ENCODE measurements around the gene SIX1. TPM values are rescaled to one million over a fixed set of nuclear protein-coding genes. Genes with fewer than 3 reads are reported as not detected.

SIX1 gene
- total RNA-seq, 1 donor from 2014 or later, result 3.7 TPM

DNA sequence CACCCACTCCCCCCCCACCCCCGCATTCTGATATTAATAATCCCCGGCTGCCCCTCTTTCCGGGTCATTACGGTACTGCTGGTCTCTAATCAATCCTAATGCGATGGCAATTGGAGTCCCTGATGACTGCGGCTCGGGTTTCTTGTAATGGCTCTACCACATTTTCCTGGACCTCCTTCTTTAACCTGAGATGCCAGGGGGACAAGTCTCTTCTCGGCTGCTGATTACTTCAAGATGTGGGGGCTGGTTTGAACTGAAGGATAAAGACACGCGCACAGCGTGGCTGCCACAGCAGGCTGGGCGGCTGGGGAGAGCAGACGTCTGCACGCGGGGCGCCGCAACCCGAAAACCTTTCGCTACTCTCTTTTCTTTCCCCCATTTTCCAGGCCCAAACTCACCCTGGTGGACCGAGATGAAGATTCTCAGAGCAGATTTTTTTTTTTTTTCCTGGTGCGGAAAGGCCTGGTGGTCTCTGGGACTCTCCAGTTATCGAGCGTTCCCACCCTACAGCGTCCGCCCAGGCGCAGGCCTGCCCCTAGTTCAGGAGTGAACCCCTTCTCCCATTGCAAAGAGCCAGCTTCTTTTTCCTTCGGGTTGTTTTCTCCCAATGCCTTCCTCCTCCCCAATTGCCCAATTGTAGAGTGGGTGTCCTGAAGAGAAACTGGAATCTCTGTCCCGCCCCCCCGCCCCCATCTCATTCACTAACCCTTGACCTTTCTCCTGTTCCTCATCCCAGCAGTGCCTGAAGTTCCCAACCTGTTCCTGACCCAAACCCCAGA is 6.0 kb upstream of the SIX1 start:
- Histone ChIP-seq H3K4me1 (peaks cover 39% of the 10 kb centered on the region), H3K36me3 (no peaks in the 10 kb centered on the region), H3K4me3 (no peak overlapping the region), H3K27ac (no peak overlapping the region), H3K9me3 (no peaks in the 10 kb centered on the region), H3K27me3 (peaks cover 21% of the 10 kb centered on the region)
- intact Hi-C loops (cut with DNase I), result loop anchor here (5.0 kb wide), 1 partner anchor 67 kb away; the partner anchor contains the start of gene SIX4
- no peak for DNase-seq (ENCODE audit: extremely low spot score in 2 of 2)
- TF ChIP-seq, protein P1, sequence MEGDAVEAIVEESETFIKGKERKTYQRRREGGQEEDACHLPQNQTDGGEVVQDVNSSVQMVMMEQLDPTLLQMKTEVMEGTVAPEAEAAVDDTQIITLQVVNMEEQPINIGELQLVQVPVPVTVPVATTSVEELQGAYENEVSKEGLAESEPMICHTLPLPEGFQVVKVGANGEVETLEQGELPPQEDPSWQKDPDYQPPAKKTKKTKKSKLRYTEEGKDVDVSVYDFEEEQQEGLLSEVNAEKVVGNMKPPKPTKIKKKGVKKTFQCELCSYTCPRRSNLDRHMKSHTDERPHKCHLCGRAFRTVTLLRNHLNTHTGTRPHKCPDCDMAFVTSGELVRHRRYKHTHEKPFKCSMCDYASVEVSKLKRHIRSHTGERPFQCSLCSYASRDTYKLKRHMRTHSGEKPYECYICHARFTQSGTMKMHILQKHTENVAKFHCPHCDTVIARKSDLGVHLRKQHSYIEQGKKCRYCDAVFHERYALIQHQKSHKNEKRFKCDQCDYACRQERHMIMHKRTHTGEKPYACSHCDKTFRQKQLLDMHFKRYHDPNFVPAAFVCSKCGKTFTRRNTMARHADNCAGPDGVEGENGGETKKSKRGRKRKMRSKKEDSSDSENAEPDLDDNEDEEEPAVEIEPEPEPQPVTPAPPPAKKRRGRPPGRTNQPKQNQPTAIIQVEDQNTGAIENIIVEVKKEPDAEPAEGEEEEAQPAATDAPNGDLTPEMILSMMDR (IDR thresholded peaks at IDR 0.05), result no peak
- TF ChIP-seq POLR2AphosphoS5 (IDR thresholded peaks at IDR 0.05; ENCODE audit: insufficient read depth in 1 of 2, low read depth in 1 of 2) (no peak), POLR2A (IDR thresholded peaks at IDR 0.05) (no peak)

DNA sequence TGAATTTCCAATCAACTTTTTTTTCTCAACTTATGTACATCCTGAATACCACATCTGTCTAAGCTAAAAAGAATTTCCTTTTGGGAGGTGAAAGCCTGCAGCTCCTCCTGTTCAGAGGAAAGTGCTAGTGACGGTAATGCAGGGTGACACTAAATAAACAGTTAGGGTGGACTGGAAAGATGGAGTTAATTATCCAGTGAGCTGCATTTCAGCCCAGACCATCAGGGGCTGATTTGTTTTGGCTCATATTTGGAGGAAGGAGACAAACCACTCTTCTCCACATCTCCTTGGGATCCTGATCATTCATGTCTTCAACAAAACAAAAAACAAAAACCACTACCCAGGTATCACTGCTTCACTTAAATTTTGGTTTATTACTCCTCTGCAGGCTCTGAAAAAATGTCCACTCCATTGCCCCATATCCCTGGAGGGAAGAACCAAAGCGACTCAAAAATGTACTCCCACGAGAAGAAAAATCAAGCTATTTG is 5.1 kb upstream of the SIX1 start:
- intact Hi-C loops (cut with DNase I), result no loop called here
- H3K27ac ChIP-seq, result no peak overlapping the region
- peaks cover 24% of the 10 kb centered on the region for H3K27me3 ChIP-seq
- no peak overlapping the region for H3K4me3 ChIP-seq
- no peak for DNase-seq (ENCODE audit: extremely low spot score in 2 of 2)
- no peaks in the 10 kb centered on the region for H3K36me3 ChIP-seq
- no peak for TF ChIP-seq POLR2AphosphoS5 (IDR thresholded peaks at IDR 0.05; ENCODE audit: insufficient read depth in 1 of 2, low read depth in 1 of 2)
- no peak for TF ChIP-seq POLR2A (IDR thresholded peaks at IDR 0.05)
- TF ChIP-seq, protein P1 (IDR thresholded peaks at IDR 0.05), result no peak
- H3K4me1 ChIP-seq, result peaks cover 47% of the 10 kb centered on the region
- H3K9me3 ChIP-seq, result no peaks in the 10 kb centered on the region

DNA sequence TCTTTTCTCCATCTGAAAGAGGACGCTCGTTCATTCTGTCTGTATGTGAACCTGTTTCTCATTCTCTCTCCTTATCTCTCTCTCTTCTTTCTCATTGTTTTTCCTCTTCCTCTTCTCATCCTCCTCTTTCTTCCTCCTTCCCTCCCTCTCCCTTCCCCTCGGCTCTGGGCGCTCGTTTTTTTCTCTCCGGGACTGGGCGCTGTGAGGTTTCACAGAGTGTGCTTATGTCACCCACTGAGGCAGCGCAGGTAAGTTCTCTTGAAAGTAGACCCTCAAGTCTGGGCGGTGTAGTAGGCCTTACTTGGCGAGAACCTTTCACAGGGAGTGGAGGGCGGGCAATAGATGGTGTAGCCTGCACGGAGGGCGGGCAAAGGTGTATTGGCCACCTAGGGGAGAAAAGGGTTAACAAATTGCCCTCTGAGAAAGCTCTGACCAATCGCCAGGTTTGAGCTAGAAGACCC is 4.5 kb upstream of the SIX1 start:
- H3K27me3 ChIP-seq, result peaks cover 30% of the 10 kb centered on the region
- no peak overlapping the region for H3K27ac ChIP-seq

DNA sequence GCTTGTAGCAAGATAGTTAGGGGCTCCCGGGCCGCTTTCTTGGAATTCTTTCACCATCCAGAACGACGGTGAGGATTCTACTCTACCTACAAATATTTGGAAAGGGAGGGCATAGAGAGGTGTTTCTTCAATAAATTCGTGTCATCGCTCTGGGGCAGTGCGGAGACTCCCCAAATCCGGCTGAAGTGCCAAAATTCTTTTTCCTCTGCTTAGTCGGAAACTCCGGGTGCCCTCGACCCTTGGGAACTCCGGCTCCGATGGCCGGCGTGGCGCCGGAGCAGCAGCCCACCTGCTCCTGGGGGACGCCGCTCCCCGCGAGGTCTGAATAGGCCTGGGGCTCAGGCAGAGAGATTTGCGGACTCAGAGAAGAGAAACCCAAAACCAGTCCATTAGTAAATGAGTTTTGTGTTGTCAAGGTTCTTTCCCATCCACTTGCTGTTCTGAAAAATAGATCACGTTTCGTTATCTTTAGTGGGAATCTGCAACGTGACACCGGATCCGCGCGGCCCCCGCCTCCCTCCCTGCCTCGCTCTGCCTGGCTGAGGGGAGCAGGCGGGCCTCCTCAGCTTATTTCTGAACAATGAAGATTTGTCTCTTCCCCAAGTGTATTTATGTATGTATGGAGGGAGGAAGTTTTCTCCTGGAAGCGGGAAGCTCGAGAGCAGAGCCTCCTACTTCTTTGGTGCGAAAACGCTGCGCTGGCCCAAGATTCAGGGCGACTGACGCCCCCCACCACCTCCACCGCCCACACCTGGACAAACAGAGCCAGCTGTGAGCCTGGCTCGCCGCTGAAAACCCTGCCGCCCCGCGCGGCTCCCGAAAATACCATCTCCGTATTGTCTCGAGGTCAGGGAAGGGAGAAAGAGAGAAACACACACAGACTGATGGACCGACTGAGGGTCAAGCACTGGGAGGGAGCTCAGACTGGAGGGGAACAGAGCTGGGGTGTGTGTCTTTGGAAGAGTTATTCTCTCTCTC is 3.7 kb upstream of the SIX1 start:
- no peak for TF ChIP-seq POLR2A (IDR thresholded peaks at IDR 0.05)
- H3K4me3 ChIP-seq, result no peak overlapping the region
- no peaks in the 10 kb centered on the region for H3K36me3 ChIP-seq
- intact Hi-C loops (cut with DNase I), result no loop called here
- no peaks in the 10 kb centered on the region for H3K9me3 ChIP-seq
- no peak for DNase-seq (ENCODE audit: extremely low spot score in 2 of 2)
- no peak overlapping the region for H3K27ac ChIP-seq
- peaks cover 60% of the 10 kb centered on the region for H3K4me1 ChIP-seq
- H3K27me3 ChIP-seq, result peaks cover 29% of the 10 kb centered on the region

More for the DNA sequence above, 4.5 kb upstream of the SIX1 start:
- intact Hi-C loops (cut with DNase I), result no loop called here
- no peak for DNase-seq (ENCODE audit: extremely low spot score in 2 of 2)
- no peak for TF ChIP-seq POLR2AphosphoS5 (IDR thresholded peaks at IDR 0.05; ENCODE audit: insufficient read depth in 1 of 2, low read depth in 1 of 2)
- TF ChIP-seq, protein P1 (IDR thresholded peaks at IDR 0.05), result no peak
- no peak for TF ChIP-seq POLR2A (IDR thresholded peaks at IDR 0.05)
- no peak overlapping the region for H3K4me3 ChIP-seq
- peaks cover 53% of the 10 kb centered on the region for H3K4me1 ChIP-seq
- H3K9me3 ChIP-seq, result no peaks in the 10 kb centered on the region
- no peaks in the 10 kb centered on the region for H3K36me3 ChIP-seq

Data from vagina (tissue), 2 donors.